H9 (cell line): ENCODE data around the gene JARID2. TPM values are rescaled to one million over a fixed set of nuclear protein-coding genes. Genes with fewer than 3 reads are reported as not detected.

ENCODE experiments used
- DNase-seq: peaks from one replicate; pipeline ENCODE4 v3.0.0-alpha.2; 2017
- H2AFZ ChIP-seq: one replicate; pipeline ENCODE4 v1.6.1; 2013; ENCODE audit warnings: mild to moderate bottlenecking, low read length, control low read depth, moderate library complexity
- H2AK5ac ChIP-seq: 2 replicates; pipeline ENCODE4 v1.6.1; 2013; ENCODE audit warnings: low read length, control low read depth, mixed read lengths; ENCODE audit not compliant: insufficient read length
- H2BK120ac ChIP-seq: one replicate; pipeline ENCODE4 v1.6.1; 2013; ENCODE audit warnings: low read depth, mild to moderate bottlenecking, low read length, control low read depth, inconsistent platforms; ENCODE audit not compliant: poor library complexity, severe bottlenecking
- H2BK12ac ChIP-seq: 2 replicates; pipeline ENCODE4 v1.6.1; 2013; ENCODE audit warnings: low read length, control low read depth, mixed read lengths, low read depth; ENCODE audit not compliant: insufficient read length
- H2BK15ac ChIP-seq: 2 replicates; pipeline ENCODE4 v1.6.1; 2013; ENCODE audit warnings: low read depth, low read length, control low read depth
- H2BK20ac ChIP-seq: one replicate; pipeline ENCODE4 v1.6.1; 2013; ENCODE audit warnings: low read depth, mild to moderate bottlenecking, low read length, control low read depth, inconsistent platforms; ENCODE audit not compliant: poor library complexity, severe bottlenecking
- H2BK5ac ChIP-seq: 2 replicates; pipeline ENCODE4 v1.6.1; 2013; ENCODE audit warnings: low read length, control low read depth, mixed read lengths; ENCODE audit not compliant: insufficient read length
- H3K14ac ChIP-seq: 2 replicates; pipeline ENCODE4 v1.6.1; 2013; ENCODE audit warnings: low read length, control low read depth; ENCODE audit not compliant: insufficient read depth
- H3K18ac ChIP-seq: 2 replicates; pipeline ENCODE4 v1.6.1; 2013; ENCODE audit warnings: low read depth, mild to moderate bottlenecking, mixed read lengths, low read length, control low read depth; ENCODE audit not compliant: insufficient read length
- H3K23ac ChIP-seq: 2 replicates; pipeline ENCODE4 v1.6.1; 2013; ENCODE audit warnings: low read length, control low read depth, mixed read lengths, low read depth; ENCODE audit not compliant: insufficient read length
- H3K23me2 ChIP-seq: 2 replicates; pipeline ENCODE4 v1.6.1; 2013; ENCODE audit warnings: low read depth, mild to moderate bottlenecking, mixed read lengths, low read length, control low read depth; ENCODE audit not compliant: insufficient read length, poor library complexity, severe bottlenecking
- H3K27ac ChIP-seq: 2 replicates; pipeline ENCODE4 v1.5.1; 2013; ENCODE audit warnings: low read length, control low read depth, mixed read lengths, low read depth; ENCODE audit not compliant: insufficient read length
- H3K27me3 ChIP-seq: 2 replicates; pipeline ENCODE4 v1.6.1; 2013; ENCODE audit warnings: low read length, control low read depth, inconsistent platforms; ENCODE audit not compliant: insufficient read depth
- H3K4ac ChIP-seq: 2 replicates; pipeline ENCODE4 v1.6.1; 2013; ENCODE audit warnings: low read depth, mild to moderate bottlenecking, control low read depth, inconsistent platforms, low read length, moderate library complexity
- H3K4me1 ChIP-seq: 2 replicates; pipeline ENCODE4 v1.6.1; 2013; ENCODE audit warnings: low read length, control low read depth, inconsistent platforms; ENCODE audit not compliant: insufficient read depth
- H3K4me2 ChIP-seq: 2 replicates; pipeline ENCODE4 v1.6.1; 2013; ENCODE audit warnings: low read length, control low read depth, mixed read lengths; ENCODE audit not compliant: insufficient read length, insufficient read depth
- H3K56ac ChIP-seq: 2 replicates; pipeline ENCODE4 v1.6.1; 2013; ENCODE audit warnings: low read depth, mild to moderate bottlenecking, mixed read lengths, low read length, control low read depth; ENCODE audit not compliant: insufficient read length
- H3K79me1 ChIP-seq: 2 replicates; pipeline ENCODE4 v1.6.1; 2013; ENCODE audit warnings: low read depth, mild to moderate bottlenecking, moderate library complexity, low read length, control low read depth, inconsistent platforms; ENCODE audit not compliant: insufficient read depth, poor library complexity, severe bottlenecking
- H3K79me2 ChIP-seq: 2 replicates; pipeline ENCODE4 v1.6.1; 2013; ENCODE audit warnings: low read length, control low read depth, inconsistent platforms; ENCODE audit not compliant: insufficient read depth
- H3K9ac ChIP-seq: 2 replicates; pipeline ENCODE4 v1.6.1; 2013; ENCODE audit warnings: low read length, control low read depth, mixed read lengths; ENCODE audit not compliant: insufficient read length; ENCODE audit errors: extremely low read depth
- H3K9me3 ChIP-seq: one replicate; pipeline ENCODE4 v1.6.1; 2013; ENCODE audit warnings: low read depth, low read length, inconsistent platforms; ENCODE audit not compliant: control insufficient read depth
- H3T11ph ChIP-seq: one replicate; pipeline ENCODE4 v1.6.1; 2013; ENCODE audit warnings: mild to moderate bottlenecking, low read length, control low read depth, inconsistent platforms
- H4K20me1 ChIP-seq: one replicate; pipeline ENCODE4 v1.6.1; 2013; ENCODE audit not compliant: control insufficient read depth, insufficient read length, insufficient read depth
- H4K5ac ChIP-seq: 2 replicates; pipeline ENCODE4 v1.6.1; 2013; ENCODE audit warnings: low read depth, mild to moderate bottlenecking, mixed read lengths, low read length, control low read depth; ENCODE audit not compliant: insufficient read length
- H4K8ac ChIP-seq: replicated peaks from 2 replicates; pipeline ENCODE4 v1.6.1; 2013; ENCODE audit warnings: low read length, control low read depth, mixed read lengths, low read depth; ENCODE audit not compliant: insufficient read length
- H4K91ac ChIP-seq: 2 replicates; pipeline ENCODE4 v1.6.1; 2013; ENCODE audit warnings: low read depth, mild to moderate bottlenecking, moderate library complexity, mixed read lengths, low read length, control low read depth; ENCODE audit not compliant: insufficient read length
- H3K27ac Mint-ChIP-seq, 3 experiments: 2 replicates in 2 of 3; 3 replicates in 1 of 3; pipeline ENCODE4 v1.8.0; 2020 to 2021; ENCODE audit warnings: mixed read lengths in 3 of 3, mild to moderate bottlenecking in 1 of 3, moderate library complexity in 1 of 3
- H3K27me3 Mint-ChIP-seq: 2 replicates; pipeline ENCODE4 v1.8.0; 2021; ENCODE audit warnings: low read depth, mild to moderate bottlenecking, moderate library complexity, mixed read lengths
- H3K36me3 Mint-ChIP-seq, 3 experiments: 2 replicates in 2 of 3; 3 replicates in 1 of 3; pipeline ENCODE4 v1.8.0; 2020 to 2021; ENCODE audit warnings: low read depth in 3 of 3, mixed read lengths in 3 of 3; ENCODE audit not compliant: insufficient read depth in 1 of 3
- H3K4me1 Mint-ChIP-seq, 2 experiments: 2 replicates each; pipeline ENCODE4 v1.8.0; 2020; ENCODE audit warnings: mixed read lengths in 2 of 2
- H3K4me3 Mint-ChIP-seq, 2 experiments: 2 replicates in 1 of 2; 3 replicates in 1 of 2; pipeline ENCODE4 v1.8.0; 2020 to 2021; ENCODE audit warnings: mild to moderate bottlenecking in 2 of 2, mixed read lengths in 2 of 2, moderate library complexity in 1 of 2
- H3K9me3 Mint-ChIP-seq, 2 experiments: 2 replicates in 1 of 2; 3 replicates in 1 of 2; pipeline ENCODE4 v1.8.0; 2020; ENCODE audit warnings: mild to moderate bottlenecking in 2 of 2, mixed read lengths in 2 of 2, moderate library complexity in 1 of 2
- WGBS: extraction: QIAGEN DNeasy Blood & Tissue Kit; methylation state at CpG from one replicate; pipeline ENCODE4 v1.1.7; 2013; ENCODE audit warnings: missing lambda C conversion rate, low lambda C conversion rate, mixed read lengths; ENCODE audit not compliant: insufficient read length; ENCODE audit errors: extremely low coverage; 5-methylcytosine and 5-hydroxymethylcytosine counted together
- total RNA-seq: library from RNA; stranded (reverse); gene quantifications from 2 replicates; pipeline ENCODE4 v1.2.1, GENCODE V29; 2021
- TF ChIP-seq, protein P1 (sequence below): fragments of 200-600 bp; sonication (generic); conservative IDR thresholded peaks from 3 replicates; pipeline ENCODE4 v1.8.0; 2021; ENCODE audit warnings: antibody characterized with exemption, mild to moderate bottlenecking

The JARID2 gene
- total RNA-seq, 1 experiment from 2014 or later, result 174 TPM

DNA sequence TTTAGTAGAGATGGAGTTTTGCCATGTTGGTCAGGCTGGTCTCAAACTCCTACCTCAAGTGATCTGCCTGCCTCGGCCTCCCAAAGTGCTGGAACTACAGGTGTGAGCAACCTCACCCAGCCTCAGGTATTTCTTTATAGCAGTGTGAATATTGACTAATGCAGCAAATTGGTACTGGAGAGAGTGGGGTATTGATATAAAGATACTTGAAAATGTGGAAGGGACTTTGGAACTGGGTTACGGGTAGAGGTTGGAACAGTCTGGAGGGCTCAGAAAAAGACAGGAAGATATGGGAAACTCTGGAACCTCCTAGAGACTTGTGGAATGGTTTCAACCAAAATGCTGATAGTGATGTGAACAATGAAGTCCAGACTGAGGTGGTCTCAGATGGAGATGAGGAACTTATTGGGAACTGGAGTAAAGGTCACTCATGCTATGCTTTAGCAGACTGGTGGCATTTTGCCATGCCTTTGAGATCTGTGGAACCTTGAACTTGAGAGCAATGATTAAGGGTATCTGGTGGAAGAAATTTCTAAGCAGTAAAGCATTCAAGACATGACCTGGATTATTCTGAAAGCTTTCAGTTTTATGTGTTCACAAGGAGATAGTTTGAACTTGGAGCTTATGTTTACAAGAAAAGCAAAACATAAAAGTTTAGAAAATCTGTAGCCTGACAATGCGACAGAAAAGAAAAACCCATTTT, 289.8 kb downstream of the JARID2 start:
- H3T11ph ChIP-seq, result no peak overlapping the region
- no peak overlapping the region for H2AK5ac ChIP-seq
- H3K23me2 ChIP-seq, result no peaks in the 10 kb centered on the region
- no peak overlapping the region for H3K23ac ChIP-seq
- H4K8ac ChIP-seq, result no peak overlapping the region
- H3K36me3 Mint-ChIP-seq, result peaks cover 7 to 20% (median 15%) of the 10 kb centered on the region in 3 experiments
- no peak overlapping the region for H2BK12ac ChIP-seq
- H4K20me1 ChIP-seq, result no peaks in the 10 kb centered on the region
- H3K18ac ChIP-seq, result no peak overlapping the region
- 0 out of 4 replicates have a peak, but pooled peaks cover 0 to 2% of the 10 kb centered on the region in 2 experiments for H3K4me1 Mint-ChIP-seq
- H3K4me1 ChIP-seq, result no peaks in the 10 kb centered on the region
- TF ChIP-seq, protein P1, sequence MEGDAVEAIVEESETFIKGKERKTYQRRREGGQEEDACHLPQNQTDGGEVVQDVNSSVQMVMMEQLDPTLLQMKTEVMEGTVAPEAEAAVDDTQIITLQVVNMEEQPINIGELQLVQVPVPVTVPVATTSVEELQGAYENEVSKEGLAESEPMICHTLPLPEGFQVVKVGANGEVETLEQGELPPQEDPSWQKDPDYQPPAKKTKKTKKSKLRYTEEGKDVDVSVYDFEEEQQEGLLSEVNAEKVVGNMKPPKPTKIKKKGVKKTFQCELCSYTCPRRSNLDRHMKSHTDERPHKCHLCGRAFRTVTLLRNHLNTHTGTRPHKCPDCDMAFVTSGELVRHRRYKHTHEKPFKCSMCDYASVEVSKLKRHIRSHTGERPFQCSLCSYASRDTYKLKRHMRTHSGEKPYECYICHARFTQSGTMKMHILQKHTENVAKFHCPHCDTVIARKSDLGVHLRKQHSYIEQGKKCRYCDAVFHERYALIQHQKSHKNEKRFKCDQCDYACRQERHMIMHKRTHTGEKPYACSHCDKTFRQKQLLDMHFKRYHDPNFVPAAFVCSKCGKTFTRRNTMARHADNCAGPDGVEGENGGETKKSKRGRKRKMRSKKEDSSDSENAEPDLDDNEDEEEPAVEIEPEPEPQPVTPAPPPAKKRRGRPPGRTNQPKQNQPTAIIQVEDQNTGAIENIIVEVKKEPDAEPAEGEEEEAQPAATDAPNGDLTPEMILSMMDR, result no peak
- no peak overlapping the region for H4K5ac ChIP-seq
- H2BK5ac ChIP-seq, result no peak overlapping the region
- H3K27ac ChIP-seq, result no peak overlapping the region
- no peak overlapping the region for H3K4ac ChIP-seq
- H3K27me3 Mint-ChIP-seq, result no peaks in the 10 kb centered on the region
- H3K9ac ChIP-seq, result no peak overlapping the region
- H3K79me1 ChIP-seq, result no peaks in the 10 kb centered on the region
- H2BK120ac ChIP-seq, result no peak overlapping the region
- no peak for DNase-seq
- no peaks in the 10 kb centered on the region for H3K9me3 ChIP-seq
- H3K4me2 ChIP-seq, result no peak overlapping the region
- no peak overlapping the region for H3K56ac ChIP-seq
- no peak overlapping the region for H2BK20ac ChIP-seq
- no CpG with 5 or more reads among the region's 3 CpGs for WGBS
- H2AFZ ChIP-seq, result no peak overlapping the region
- H3K9me3 Mint-ChIP-seq, result peaks cover 3 to 9% of the 10 kb centered on the region in 2 experiments; a peak in 4 of 5 replicates
- H3K27me3 ChIP-seq, result no peaks in the 10 kb centered on the region
- H3K79me2 ChIP-seq, result no peaks in the 10 kb centered on the region
- H4K91ac ChIP-seq, result no peak overlapping the region
- no peak overlapping the region for H2BK15ac ChIP-seq
- H3K4me3 Mint-ChIP-seq, result no peak overlapping the region
- H3K27ac Mint-ChIP-seq, result no peak overlapping the region
- H3K14ac ChIP-seq, result no peak overlapping the region
